Fibroblast of mammary gland (primary cell): ENCODE measurements around the gene GRAMD4.

Source experiments
- DNase-seq: peaks from one replicate; pipeline ENCODE4 v3.0.0-alpha.2; 2010; ENCODE audit warnings: low read depth
- H3K4me3 ChIP-seq: 2 replicates; pipeline ENCODE4 v1.5.1; 2011; ENCODE audit warnings: low read depth, mild to moderate bottlenecking, low read length, moderate library complexity; ENCODE audit not compliant: control insufficient read depth
- CTCF ChIP-seq: conservative IDR thresholded peaks from 2 replicates; pipeline ENCODE4 v1.5.1; 2011; ENCODE audit warnings: low read depth, low read length, inconsistent platforms; ENCODE audit not compliant: control insufficient read depth, insufficient read depth

Gene GRAMD4

GRCh38 chr22:46598224-46598623, 22.0 kb upstream of the GRAMD4 start:
- no peak overlapping the region for H3K4me3 ChIP-seq
- TF ChIP-seq CTCF, result no peak
- no peak for DNase-seq

- no peak for TF ChIP-seq CTCF
- DNase-seq, result peak; percentile 54
- H3K4me3 ChIP-seq, result no peak overlapping the region
Measured at GRCh38 chr22:46598737-46599424, 21.3 kb upstream of the GRAMD4 start.

GRCh38 chr22:46600273-46600796, 19.9 kb upstream of the GRAMD4 start:
- TF ChIP-seq CTCF, result no peak
- no peak overlapping the region for H3K4me3 ChIP-seq
- no peak for DNase-seq

- no peak for DNase-seq
- no peak overlapping the region for H3K4me3 ChIP-seq
- no peak for TF ChIP-seq CTCF
Measured at GRCh38 chr22:46602025-46602424, 18.2 kb upstream of the GRAMD4 start.

- no peak overlapping the region for H3K4me3 ChIP-seq
- DNase-seq, result no peak
- no peak for TF ChIP-seq CTCF
Measured at GRCh38 chr22:46604306-46604690, 15.9 kb upstream of the GRAMD4 start.

GRCh38 chr22:46605117-46605516, 15.1 kb upstream of the GRAMD4 start:
- no peak for DNase-seq

More at GRCh38 chr22:46605117-46605516, 15.1 kb upstream of the GRAMD4 start:
- no peak overlapping the region for H3K4me3 ChIP-seq
- TF ChIP-seq CTCF, result no peak
